AG09309 (cell line): ENCODE data around the gene MAD1L1.

Experiments used
- DNase-seq: peaks from one replicate; pipeline ENCODE4 v3.0.0-alpha.2; 2010; ENCODE audit warnings: low read depth
- H3K4me3 ChIP-seq: 2 replicates; pipeline ENCODE4 v1.5.1; 2011; ENCODE audit warnings: mild to moderate bottlenecking, low read depth, low read length, moderate library complexity; ENCODE audit not compliant: control insufficient read depth
- TF ChIP-seq, protein P1 (sequence below): IDR thresholded peaks from 2 replicates; pipeline ENCODE4 v1.5.1; 2011; ENCODE audit warnings: mild to moderate bottlenecking, low read depth, low read length, inconsistent platforms; ENCODE audit not compliant: insufficient read depth, control insufficient read depth; ENCODE audit errors: missing control alignments

The MAD1L1 gene

DNA sequence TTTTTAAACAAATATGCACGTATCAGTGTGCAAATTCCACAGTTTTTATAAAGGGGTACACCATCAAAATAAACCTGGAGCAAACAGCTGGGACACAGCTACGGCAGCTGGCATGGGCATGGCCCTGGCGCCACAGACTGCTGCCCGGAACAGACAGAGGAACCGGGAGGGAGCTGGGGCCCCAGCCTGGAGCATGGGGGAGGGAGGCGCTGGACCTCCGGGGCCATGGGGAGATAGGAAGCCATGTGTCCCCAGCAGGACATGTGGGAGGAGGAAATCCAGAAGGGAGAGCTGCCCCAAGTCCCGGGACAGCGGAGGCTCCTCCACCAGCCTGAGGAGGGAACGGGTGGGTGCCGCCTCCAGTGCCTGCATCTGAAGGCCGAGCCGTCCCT lies 180.1 kb downstream of the MAD1L1 start:
- TF ChIP-seq, protein P1, sequence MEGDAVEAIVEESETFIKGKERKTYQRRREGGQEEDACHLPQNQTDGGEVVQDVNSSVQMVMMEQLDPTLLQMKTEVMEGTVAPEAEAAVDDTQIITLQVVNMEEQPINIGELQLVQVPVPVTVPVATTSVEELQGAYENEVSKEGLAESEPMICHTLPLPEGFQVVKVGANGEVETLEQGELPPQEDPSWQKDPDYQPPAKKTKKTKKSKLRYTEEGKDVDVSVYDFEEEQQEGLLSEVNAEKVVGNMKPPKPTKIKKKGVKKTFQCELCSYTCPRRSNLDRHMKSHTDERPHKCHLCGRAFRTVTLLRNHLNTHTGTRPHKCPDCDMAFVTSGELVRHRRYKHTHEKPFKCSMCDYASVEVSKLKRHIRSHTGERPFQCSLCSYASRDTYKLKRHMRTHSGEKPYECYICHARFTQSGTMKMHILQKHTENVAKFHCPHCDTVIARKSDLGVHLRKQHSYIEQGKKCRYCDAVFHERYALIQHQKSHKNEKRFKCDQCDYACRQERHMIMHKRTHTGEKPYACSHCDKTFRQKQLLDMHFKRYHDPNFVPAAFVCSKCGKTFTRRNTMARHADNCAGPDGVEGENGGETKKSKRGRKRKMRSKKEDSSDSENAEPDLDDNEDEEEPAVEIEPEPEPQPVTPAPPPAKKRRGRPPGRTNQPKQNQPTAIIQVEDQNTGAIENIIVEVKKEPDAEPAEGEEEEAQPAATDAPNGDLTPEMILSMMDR, result no peak
- no peak overlapping the region for H3K4me3 ChIP-seq
- DNase-seq, result no peak

DNA sequence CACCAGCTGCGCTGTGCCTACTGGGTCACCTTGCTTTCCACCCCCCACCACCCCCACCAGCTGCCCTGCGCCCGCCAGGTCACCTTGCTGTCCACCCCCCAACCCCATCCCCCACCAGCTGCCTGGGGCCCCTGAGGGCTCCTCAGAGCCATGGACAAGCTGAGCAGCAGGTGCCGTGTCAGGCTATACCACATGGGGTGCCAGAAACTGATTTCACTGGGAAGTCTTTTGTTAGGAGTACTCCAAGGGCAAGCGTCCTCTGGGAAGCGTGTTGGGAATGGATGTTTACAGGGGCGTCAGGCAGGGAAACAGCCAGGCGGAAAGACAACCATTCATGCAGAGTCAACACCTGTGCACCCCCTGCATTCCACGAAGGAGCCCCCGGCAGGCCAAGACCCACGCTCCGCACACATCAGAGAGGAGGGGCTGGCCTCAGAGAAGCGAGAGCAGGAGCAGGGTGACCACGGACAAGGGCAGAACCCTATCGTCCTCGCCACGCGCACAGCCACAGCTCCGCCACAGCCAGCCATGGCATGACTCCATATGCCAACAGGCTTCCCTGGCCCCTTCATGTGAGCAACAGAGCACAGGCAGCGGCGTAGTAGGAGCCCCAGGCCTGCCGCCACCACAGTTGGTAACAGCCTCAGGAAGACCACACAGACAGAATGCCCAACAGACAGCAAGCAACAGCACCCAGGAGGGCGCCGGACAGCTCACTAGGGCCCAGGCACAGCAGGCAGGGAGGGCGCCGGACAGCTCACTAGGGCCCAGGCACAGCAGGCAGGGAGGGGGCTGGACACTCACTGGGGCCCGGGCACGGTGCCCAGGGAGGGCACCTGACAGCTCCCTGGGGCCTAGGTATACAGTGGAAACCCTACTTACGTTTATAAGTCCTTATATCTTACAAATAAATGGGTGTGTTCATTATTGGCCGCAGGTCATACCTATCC lies 180.8 kb downstream of the MAD1L1 start:
- DNase-seq, result no peak
- TF ChIP-seq, protein P1, result no peak
- no peak overlapping the region for H3K4me3 ChIP-seq

DNA sequence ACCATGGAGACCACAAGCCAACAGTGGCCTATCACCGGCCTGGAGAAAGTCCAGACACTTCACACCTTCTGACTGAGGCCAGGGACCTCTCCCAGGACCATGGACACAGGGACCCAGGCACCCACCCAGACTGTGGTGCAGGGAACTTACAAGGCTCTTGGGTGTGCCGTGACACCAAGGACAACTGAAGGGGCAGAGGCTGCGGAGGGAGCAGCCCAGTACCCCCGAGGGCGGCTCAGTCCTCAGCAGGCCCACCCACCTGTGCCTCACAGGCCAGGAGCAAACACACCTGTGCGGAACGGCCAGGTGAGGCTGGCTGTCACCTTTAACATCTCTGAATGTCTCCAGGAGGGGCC lies 182.3 kb downstream of the MAD1L1 start:
- TF ChIP-seq, protein P1, result no peak
- no peak for DNase-seq
- H3K4me3 ChIP-seq, result no peak overlapping the region

DNA sequence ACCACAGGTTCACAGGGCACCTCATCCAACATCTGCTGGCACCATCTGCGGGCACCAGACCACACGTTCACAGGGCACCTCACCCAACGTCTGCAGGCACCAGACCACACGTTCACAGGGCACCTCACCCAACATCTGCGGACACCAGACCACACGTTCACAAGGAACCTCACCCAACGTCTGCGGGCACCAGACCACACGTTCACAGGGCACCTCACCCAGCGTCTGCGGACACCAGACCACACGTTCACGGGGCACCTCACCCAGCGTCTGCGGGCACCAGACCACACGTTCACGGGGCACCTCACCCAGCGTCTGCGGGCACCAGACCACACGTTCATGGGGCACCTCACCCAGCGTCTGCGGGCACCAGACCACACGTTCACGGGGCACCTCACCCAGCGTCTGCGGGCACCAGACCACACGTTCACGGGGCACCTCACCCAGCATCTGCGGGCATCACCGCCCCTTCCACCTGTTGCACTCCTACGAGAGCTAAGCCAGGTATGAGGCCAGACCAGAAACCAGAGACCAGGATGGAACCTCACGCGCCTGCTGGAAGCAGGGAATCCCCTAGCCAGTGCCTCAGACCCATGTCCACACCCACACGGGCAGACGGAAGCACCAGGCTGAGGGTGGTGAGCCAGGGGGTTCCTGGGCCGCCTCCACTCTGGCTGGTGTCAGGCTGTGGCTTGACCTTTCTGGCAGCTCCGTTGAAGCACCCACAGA lies 182.8 kb downstream of the MAD1L1 start:
- no peak overlapping the region for H3K4me3 ChIP-seq
- TF ChIP-seq, protein P1, result no peak

DNA sequence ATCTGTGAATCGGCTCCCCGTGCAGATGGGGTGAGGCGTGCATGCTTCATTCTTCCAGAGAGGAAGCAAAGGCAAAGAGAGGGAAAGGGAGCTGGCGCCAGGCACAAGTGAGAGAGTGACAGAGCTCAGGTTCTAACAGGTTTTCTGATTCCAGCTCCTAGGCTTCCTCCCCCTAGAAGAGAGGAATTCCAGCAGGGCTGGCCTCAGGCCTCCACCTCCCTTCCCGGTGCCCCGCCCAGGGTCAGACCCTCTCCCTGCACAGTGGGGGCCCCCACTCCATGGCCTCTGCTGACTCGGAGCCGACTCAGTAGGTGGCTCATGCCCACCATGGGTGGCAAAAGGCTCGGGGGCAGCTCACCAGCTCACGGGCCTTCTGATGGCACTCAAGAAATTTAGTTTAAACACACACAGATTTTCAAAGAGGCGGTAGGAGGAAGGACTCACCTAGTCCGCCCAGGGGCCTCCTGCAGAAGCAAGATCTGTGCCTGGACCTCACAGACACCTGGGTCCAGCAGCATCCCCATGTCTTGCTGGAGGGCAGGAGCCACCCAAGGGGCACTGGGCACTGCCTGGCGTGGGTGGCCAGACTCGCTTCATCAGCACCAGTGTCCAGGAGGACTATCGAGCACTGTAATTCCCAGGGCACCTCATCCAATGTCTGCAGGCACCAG lies 183.5 kb downstream of the MAD1L1 start:
- no peak overlapping the region for H3K4me3 ChIP-seq
- TF ChIP-seq, protein P1, result no peak
- no peak for DNase-seq

More for the DNA sequence above, 182.8 kb downstream of the MAD1L1 start:
- DNase-seq, result no peak

DNA sequence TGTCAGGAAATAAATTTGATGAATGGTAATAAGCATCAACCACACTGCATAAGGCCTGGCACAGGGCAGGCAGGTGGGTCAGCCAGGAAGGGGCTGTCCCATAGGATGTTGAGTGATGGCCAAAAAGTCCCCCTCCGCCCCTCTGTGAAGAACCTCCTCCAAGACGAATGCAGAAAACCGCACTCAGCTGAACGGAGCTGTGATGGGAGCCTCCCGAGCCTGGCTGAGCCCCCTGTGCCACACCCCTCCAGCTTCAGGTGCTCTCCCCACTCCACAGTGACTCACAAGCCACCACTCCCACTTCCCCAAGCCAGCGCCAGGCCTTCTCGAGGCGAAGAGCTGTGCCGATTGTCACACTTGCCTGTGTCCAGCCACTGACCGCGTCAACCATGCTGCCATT lies 184.2 kb downstream of the MAD1L1 start:
- no peak for DNase-seq
- TF ChIP-seq, protein P1, result no peak
- H3K4me3 ChIP-seq, result no peak overlapping the region
